K562 (cell line): ENCODE results near the gene UBE2E1. TPM values are rescaled to one million over a fixed set of nuclear protein-coding genes. Genes with fewer than 3 reads are reported as not detected.

Experiments
- ATAC-seq: fragments of 200-7000 bp; cut with Tn5 transposase; 3 replicates; pipeline ENCODE4 v1.9.1; 2020; ENCODE audit warnings: moderate library complexity
- BruUV-seq: library from RNA; stranded (reverse); fragments of 400-500 nt; replicated peaks from 2 replicates; lab custom pipeline; 2021; lab: Mats Ljungman, UMichigan
- CTCF ChIA-PET: fragments of 300-600 bp; formaldehyde crosslinking; extraction: SDS; loops from one replicate; lab custom pipeline; 2021; ENCODE audit warnings: low intra/inter-chr PET ratio; lab: Yijun Ruan, JAX
- POLR2A ChIA-PET: fragments of 300-600, 350-650 bp; sonication (Branson Sonifier 250); formaldehyde crosslinking; extraction: SDS; loops from one replicate; lab custom pipeline; 2021; ENCODE audit warnings: antibody characterized with exemption, inconsistent platforms; lab: Yijun Ruan, JAX
- DNase-seq, 4 experiments: peaks; one replicate each; pipeline versions ENCODE4 v3.0.0 to v3.0.0-alpha.2; 2011 to 2018; ENCODE audit warnings: low spot score in 3 of 4, mixed read lengths in 3 of 4; ENCODE audit errors: extremely low read depth in 1 of 4
- FAIRE-seq: peaks from 2 replicates; lab custom pipeline; 2011; peaks lifted over from hg19 to GRCh38; lab: Jason Lieb, UNC
- H2AFZ ChIP-seq: 2 replicates; pipeline ENCODE4 v1.6.0; 2011; ENCODE audit warnings: low read depth, low read length, control low read depth, inconsistent platforms
- H3K27ac ChIP-seq: fragments of 200-600 bp; 3 replicates; pipeline ENCODE4 v1.8.0; 2011; ENCODE audit warnings: low read depth, mild to moderate bottlenecking, control low read depth, inconsistent platforms, low read length, moderate library complexity, mixed read lengths; ENCODE audit errors: extremely low read depth
- H3K27me3 ChIP-seq, 2 experiments: fragments of 300-600 bp in 1 of 2; 2 replicates in 1 of 2; 3 replicates in 1 of 2; pipeline versions ENCODE4 v1.6.0 to v1.8.0; 2011; ENCODE audit warnings: inconsistent platforms in 2 of 2, low read length in 2 of 2, mild to moderate bottlenecking in 1 of 2, mixed read lengths in 1 of 2, moderate library complexity in 1 of 2; ENCODE audit not compliant: control insufficient read depth in 2 of 2, insufficient read depth in 2 of 2
- H3K36me3 ChIP-seq: fragments of 300-600 bp; 3 replicates; pipeline ENCODE4 v1.8.0; 2011; ENCODE audit warnings: mild to moderate bottlenecking, low read length, inconsistent platforms; ENCODE audit not compliant: control insufficient read depth, insufficient read depth
- H3K4me1 ChIP-seq, 2 experiments: fragments of 200-600 bp in 1 of 2; replicated peaks in 1 of 2; 2 replicates in 1 of 2; 3 replicates in 1 of 2; pipeline versions ENCODE4 v1.5.1 to v1.8.0; 2011; ENCODE audit warnings: inconsistent platforms in 2 of 2, low read length in 2 of 2, mild to moderate bottlenecking in 1 of 2, mixed read lengths in 1 of 2, moderate library complexity in 1 of 2; ENCODE audit not compliant: control insufficient read depth in 2 of 2, insufficient read depth in 2 of 2
- H3K4me2 ChIP-seq: 2 replicates; pipeline ENCODE4 v1.6.1; 2011; ENCODE audit warnings: low read length, control low read depth, inconsistent platforms, mixed read lengths; ENCODE audit not compliant: insufficient read depth
- H3K4me3 ChIP-seq: fragments of 200-600 bp; sonication (generic), shearing (Covaris generic); 2 replicates; pipeline ENCODE4 v1.5.1; 2016; ENCODE audit warnings: control low read depth, inconsistent platforms
- H3K79me2 ChIP-seq: fragments of 200-600 bp; 3 replicates; pipeline ENCODE4 v1.8.0; 2011; ENCODE audit warnings: low read length, inconsistent platforms; ENCODE audit not compliant: control insufficient read depth, insufficient read depth
- H3K9ac ChIP-seq, 2 experiments: 2 replicates each; pipeline versions ENCODE4 v1.6.0 to v1.6.1; 2011; ENCODE audit warnings: low read depth in 2 of 2, low read length in 2 of 2, control low read depth in 1 of 2, inconsistent platforms in 1 of 2, mild to moderate bottlenecking in 1 of 2, mixed read lengths in 1 of 2; ENCODE audit not compliant: insufficient read depth in 1 of 2
- H3K9me1 ChIP-seq: one replicate; pipeline ENCODE4 v1.6.0; 2011; ENCODE audit warnings: inconsistent platforms, mild to moderate bottlenecking, low read length, moderate library complexity; ENCODE audit not compliant: control insufficient read depth, insufficient read depth
- H3K9me3 ChIP-seq: replicated peaks from 2 replicates; pipeline ENCODE4 v1.5.1; 2011; ENCODE audit warnings: low read depth, low read length, inconsistent platforms; ENCODE audit not compliant: control insufficient read depth, insufficient read depth
- H4K20me1 ChIP-seq: replicated peaks from 2 replicates; pipeline ENCODE4 v1.6.1; 2011; ENCODE audit warnings: low read length, inconsistent platforms, mixed read lengths; ENCODE audit not compliant: control insufficient read depth, insufficient read depth
- ATF6 ChIP-seq: sonication (generic); formaldehyde crosslinking; IDR thresholded peaks from 2 replicates; pipeline ENCODE4 v1.4.0; 2020; ENCODE audit warnings: mild to moderate bottlenecking, missing genetic modification reagents
- CBFB ChIP-seq: sonication (generic); formaldehyde crosslinking; IDR thresholded peaks from 2 replicates; pipeline ENCODE4 v1.4.0; 2020; ENCODE audit warnings: mild to moderate bottlenecking, missing genetic modification reagents
- HBP1 ChIP-seq: fragments of 450-650 bp; formaldehyde crosslinking; IDR thresholded peaks from 2 replicates; pipeline ENCODE4 v1.4.0; 2022; ENCODE audit warnings: missing genetic modification characterization
- HCFC1 ChIP-seq: IDR thresholded peaks from 2 replicates; pipeline ENCODE4 v1.6.1; 2012; ENCODE audit warnings: low read depth, low read length, improper control_type of control experiment
- HOMEZ ChIP-seq: fragments of 250-450 bp; sonication (Bioruptor Pico); IDR thresholded peaks from 2 replicates; pipeline ENCODE4 v1.4.0; 2020; ENCODE audit warnings: mild to moderate bottlenecking, moderate library complexity
- PHF20 ChIP-seq: fragments of 450-650 bp; IDR thresholded peaks from 2 replicates; pipeline ENCODE4 v1.6.1; 2018; ENCODE audit not compliant: partially characterized antibody
- POLR2B ChIP-seq: fragments of 450-650 bp; IDR thresholded peaks from 2 replicates; pipeline ENCODE4 v1.6.1; 2018; ENCODE audit warnings: low read depth; ENCODE audit not compliant: partially characterized antibody
- TAF7 ChIP-seq: fragments of 450-650 bp; IDR thresholded peaks from 2 replicates; pipeline ENCODE4 v1.6.1; 2016; ENCODE audit warnings: missing genetic modification characterization, missing compliant biosample characterization
- WHSC1 ChIP-seq: IDR thresholded peaks from one replicate; pipeline ENCODE4 v1.6.1; 2012; ENCODE audit warnings: low read length, control low read depth, inconsistent platforms
- ZNF444 ChIP-seq: fragments of 250-450 bp; sonication (Bioruptor Pico); IDR thresholded peaks from 2 replicates; pipeline ENCODE4 v1.4.0; 2020; ENCODE audit warnings: mild to moderate bottlenecking, moderate library complexity
- ZNF511 ChIP-seq: sonication (generic); formaldehyde crosslinking; IDR thresholded peaks from 2 replicates; pipeline ENCODE4 v1.8.0; 2022; ENCODE audit warnings: mild to moderate bottlenecking, missing genetic modification reagents
- ZNF561 ChIP-seq: fragments of 450-650 bp; formaldehyde crosslinking; conservative IDR thresholded peaks from 2 replicates; pipeline ENCODE4 v1.4.0; 2020; ENCODE audit warnings: mild to moderate bottlenecking, moderate library complexity
- ZNF707 ChIP-seq: fragments of 250-450 bp; sonication (Bioruptor Pico); conservative IDR thresholded peaks from 2 replicates; pipeline ENCODE4 v1.8.0; 2022; ENCODE audit warnings: inconsistent platforms, mild to moderate bottlenecking, moderate library complexity
- ZNF766 ChIP-seq: fragments of 200-800 bp; sonication (Bioruptor generic); conservative IDR thresholded peaks from 2 replicates; pipeline ENCODE4 v1.6.1; 2016; ENCODE audit warnings: missing genetic modification characterization, missing compliant biosample characterization
- ZNF780A ChIP-seq: fragments of 250-450 bp; sonication (Bioruptor Pico); IDR thresholded peaks from 2 replicates; pipeline ENCODE4 v1.5.0; 2021; ENCODE audit warnings: mild to moderate bottlenecking
- WGBS: fragments of 100-300 bp; shearing (Covaris generic); methylation state at CpG from one replicate; pipeline ENCODE4 v1.1.6; 2016; ENCODE audit warnings: low coverage, mixed read lengths; ENCODE audit not compliant: insufficient coverage; ENCODE audit errors: missing lambda C conversion rate; 5-methylcytosine and 5-hydroxymethylcytosine counted together
- in situ Hi-C: fragments of 300-500 bp; cut with MboI; formaldehyde crosslinking; loops from 4 replicates; pipeline ENCODE4 v1.15.0; 2018; ENCODE audit warnings: inconsistent platforms, mixed read lengths
- intact Hi-C: fragments of 100-400 bp; cut with micrococcal nuclease; formaldehyde crosslinking; loops from 2 replicates; pipeline ENCODE4 v1.14.2; 2022
- polyA plus RNA-seq, 8 experiments: library from polyadenylated mRNA; depleted of rRNA in 4 of 8; stranded (reverse) in 5 of 8; unstranded in 3 of 8; fragments of >200 nt; fragmentation: Nextera tagmentation in 2 of 8; fragmentation: Illumina TruSeq in 1 of 8; extraction: Ambion mirVana in 2 of 8; extraction: Trizol in 1 of 8; gene quantifications; 2 replicates each; pipeline versions ENCODE4 v1.2.1 to v1.2.3, GENCODE V29; 2011 to 2014; ENCODE audit warnings: inconsistent platforms in 1 of 8, missing spikeins in 1 of 8
- total RNA-seq, 7 experiments: library from RNA; depleted of rRNA in 6 of 7; stranded (reverse); fragments of >200 nt in 6 of 7; fragmentation: Illumina TruSeq in 2 of 7; extraction: Trizol in 2 of 7; gene quantifications; 2 replicates each; pipeline versions ENCODE4 v1.2.1 to v1.2.3, GENCODE V29; 2011 to 2021; ENCODE audit warnings: low replicate concordance in 1 of 7
- TF ChIP-seq, protein P1 (sequence below): fragments of 150-350 bp; conservative IDR thresholded peaks from 2 replicates; pipeline ENCODE4 v1.6.1; 2014; ENCODE audit warnings: low read length

Gene UBE2E1
- total and polyA plus RNA-seq, 9 of the 15 experiments (the other 6 are each of a cell fraction or from before 2014, with no cell fraction given) = 54.4 to 294 (median 165) TPM

- Histone ChIP-seq H3K4me1 (no peaks in the 10 kb centered on the region), H4K20me1 (no peaks in the 10 kb centered on the region), H3K9ac (no peak overlapping the region), H3K9me3 (no peaks in the 10 kb centered on the region), H3K36me3 (no peaks in the 10 kb centered on the region), H3K4me2 (no peak overlapping the region), H2AFZ (no peak overlapping the region), H3K27me3 (peaks cover 23 to 40% of the 10 kb centered on the region in 2 experiments), H3K79me2 (no peaks in the 10 kb centered on the region), H3K9me1 (no peaks in the 10 kb centered on the region), H3K4me3 (no peak overlapping the region), H3K27ac (no peak overlapping the region)
- WGBS = 3% methylated on average over 7 of the region's 7 CpGs
- FAIRE-seq = no peak
- ChIA-PET POLR2A (no interaction called here), CTCF (interaction anchor here (0.6 kb wide), 1 partner anchor 12 kb away, joined by 3 read pairs; no protein-coding TSS in a partner anchor)
- in situ Hi-C loops (no loop called here), intact Hi-C loops (no loop called here)
- BruUV-seq = no TSS peak
- no peak for DNase-seq
- no peak for ATAC-seq
- no peak for TF ChIP-seq ZNF780A (CRISPR knock-in tag)
- TF ChIP-seq HCFC1 = no peak
- TF ChIP-seq ZNF511 (CRISPR knock-in tag) = no peak
- TF ChIP-seq POLR2B = no peak
- no peak for TF ChIP-seq CBFB (CRISPR knock-in tag)
- no peak for TF ChIP-seq WHSC1
- TF ChIP-seq ZNF766 (CRISPR knock-in tag) = no peak
- no peak for TF ChIP-seq ZNF561 (CRISPR knock-in tag)
- TF ChIP-seq PHF20 = no peak
- no peak for TF ChIP-seq ZNF707 (CRISPR knock-in tag)
- TF ChIP-seq, protein P1, sequence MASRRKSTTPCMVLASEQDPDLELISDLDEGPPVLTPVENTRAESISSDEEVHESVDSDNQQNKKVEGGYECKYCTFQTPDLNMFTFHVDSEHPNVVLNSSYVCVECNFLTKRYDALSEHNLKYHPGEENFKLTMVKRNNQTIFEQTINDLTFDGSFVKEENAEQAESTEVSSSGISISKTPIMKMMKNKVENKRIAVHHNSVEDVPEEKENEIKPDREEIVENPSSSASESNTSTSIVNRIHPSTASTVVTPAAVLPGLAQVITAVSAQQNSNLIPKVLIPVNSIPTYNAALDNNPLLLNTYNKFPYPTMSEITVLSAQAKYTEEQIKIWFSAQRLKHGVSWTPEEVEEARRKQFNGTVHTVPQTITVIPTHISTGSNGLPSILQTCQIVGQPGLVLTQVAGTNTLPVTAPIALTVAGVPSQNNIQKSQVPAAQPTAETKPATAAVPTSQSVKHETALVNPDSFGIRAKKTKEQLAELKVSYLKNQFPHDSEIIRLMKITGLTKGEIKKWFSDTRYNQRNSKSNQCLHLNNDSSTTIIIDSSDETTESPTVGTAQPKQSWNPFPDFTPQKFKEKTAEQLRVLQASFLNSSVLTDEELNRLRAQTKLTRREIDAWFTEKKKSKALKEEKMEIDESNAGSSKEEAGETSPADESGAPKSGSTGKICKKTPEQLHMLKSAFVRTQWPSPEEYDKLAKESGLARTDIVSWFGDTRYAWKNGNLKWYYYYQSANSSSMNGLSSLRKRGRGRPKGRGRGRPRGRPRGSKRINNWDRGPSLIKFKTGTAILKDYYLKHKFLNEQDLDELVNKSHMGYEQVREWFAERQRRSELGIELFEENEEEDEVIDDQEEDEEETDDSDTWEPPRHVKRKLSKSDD = no peak
- no peak for TF ChIP-seq HBP1 (CRISPR knock-in tag)
- no peak for TF ChIP-seq ZNF444
- no peak for TF ChIP-seq TAF7 (tag)
- no peak for TF ChIP-seq HOMEZ (CRISPR knock-in tag)
- TF ChIP-seq ATF6 = no peak
Observed at GRCh38 chr3:23762214-23762613, 43.5 kb upstream of the UBE2E1 start.
